GM12873 (cell line): ENCODE measurements around the gene HADHA.

Source experiments
- TF ChIP-seq, protein P1 (sequence below): IDR thresholded peaks from 2 replicates; pipeline ENCODE4 v1.5.1; 2012; ENCODE audit warnings: low read depth, mild to moderate bottlenecking, moderate library complexity, low read length, control low read depth; ENCODE audit not compliant: insufficient read depth; ENCODE audit errors: missing control alignments

Gene HADHA

DNA sequence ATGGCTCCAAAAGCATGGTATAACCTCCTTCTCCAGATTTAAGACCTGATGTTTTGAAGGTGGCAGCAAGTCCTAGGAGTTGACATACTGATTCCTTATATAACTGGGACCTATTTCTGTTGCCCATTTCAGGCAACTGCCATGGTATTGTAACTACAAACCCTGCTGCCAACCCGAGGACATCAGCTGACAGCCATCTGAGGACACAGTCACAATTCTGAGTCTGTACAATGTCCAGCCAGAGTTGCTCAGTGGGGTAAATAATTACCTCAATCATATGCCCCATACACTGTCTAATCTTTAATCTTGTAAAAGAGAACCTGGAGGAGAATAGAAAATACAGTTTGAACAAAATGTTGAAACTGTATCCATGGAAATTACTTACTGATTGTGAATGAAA, 80.2 kb downstream of the HADHA start:
- TF ChIP-seq, protein P1, sequence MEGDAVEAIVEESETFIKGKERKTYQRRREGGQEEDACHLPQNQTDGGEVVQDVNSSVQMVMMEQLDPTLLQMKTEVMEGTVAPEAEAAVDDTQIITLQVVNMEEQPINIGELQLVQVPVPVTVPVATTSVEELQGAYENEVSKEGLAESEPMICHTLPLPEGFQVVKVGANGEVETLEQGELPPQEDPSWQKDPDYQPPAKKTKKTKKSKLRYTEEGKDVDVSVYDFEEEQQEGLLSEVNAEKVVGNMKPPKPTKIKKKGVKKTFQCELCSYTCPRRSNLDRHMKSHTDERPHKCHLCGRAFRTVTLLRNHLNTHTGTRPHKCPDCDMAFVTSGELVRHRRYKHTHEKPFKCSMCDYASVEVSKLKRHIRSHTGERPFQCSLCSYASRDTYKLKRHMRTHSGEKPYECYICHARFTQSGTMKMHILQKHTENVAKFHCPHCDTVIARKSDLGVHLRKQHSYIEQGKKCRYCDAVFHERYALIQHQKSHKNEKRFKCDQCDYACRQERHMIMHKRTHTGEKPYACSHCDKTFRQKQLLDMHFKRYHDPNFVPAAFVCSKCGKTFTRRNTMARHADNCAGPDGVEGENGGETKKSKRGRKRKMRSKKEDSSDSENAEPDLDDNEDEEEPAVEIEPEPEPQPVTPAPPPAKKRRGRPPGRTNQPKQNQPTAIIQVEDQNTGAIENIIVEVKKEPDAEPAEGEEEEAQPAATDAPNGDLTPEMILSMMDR = no peak

DNA sequence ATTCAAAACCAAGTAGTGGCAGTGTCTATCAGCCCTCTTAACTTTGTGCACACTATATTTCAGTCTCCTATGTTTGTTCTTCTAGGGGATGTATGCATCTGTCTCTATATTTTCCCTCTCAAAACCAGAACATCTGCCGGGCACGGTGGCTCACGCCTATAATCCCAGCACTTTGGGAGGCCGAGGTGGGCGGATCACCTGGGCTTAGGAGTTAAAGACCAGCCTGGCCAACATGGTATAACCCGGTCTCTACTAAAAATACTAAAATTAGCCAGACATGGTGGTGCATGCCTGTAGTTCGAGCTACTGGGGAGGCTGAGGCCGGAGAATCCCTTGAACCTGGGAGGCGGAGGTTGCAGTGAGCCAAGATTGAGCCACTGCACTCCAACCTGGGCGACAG, 81.5 kb downstream of the HADHA start:
- TF ChIP-seq, protein P1 = no peak

DNA sequence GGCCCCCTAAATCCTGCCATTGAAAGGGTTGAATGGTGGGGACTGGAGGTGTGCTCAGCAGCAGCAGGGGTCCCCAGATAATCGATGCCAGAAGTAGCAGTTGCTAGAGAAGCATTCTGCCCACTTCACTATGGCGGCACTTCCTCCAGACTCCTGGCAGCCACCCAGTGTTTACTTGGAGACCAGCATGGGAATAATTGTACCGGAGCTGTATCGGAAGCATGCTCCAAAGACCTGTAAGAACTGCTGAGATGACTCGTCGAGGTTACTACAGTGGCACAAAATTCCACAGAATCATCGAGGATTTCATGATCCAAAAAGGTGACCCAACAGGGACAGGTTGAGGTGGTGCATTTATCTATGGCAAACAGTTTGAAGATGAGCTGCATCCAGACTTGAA, 82.5 kb downstream of the HADHA start:
- TF ChIP-seq, protein P1 = no peak

DNA sequence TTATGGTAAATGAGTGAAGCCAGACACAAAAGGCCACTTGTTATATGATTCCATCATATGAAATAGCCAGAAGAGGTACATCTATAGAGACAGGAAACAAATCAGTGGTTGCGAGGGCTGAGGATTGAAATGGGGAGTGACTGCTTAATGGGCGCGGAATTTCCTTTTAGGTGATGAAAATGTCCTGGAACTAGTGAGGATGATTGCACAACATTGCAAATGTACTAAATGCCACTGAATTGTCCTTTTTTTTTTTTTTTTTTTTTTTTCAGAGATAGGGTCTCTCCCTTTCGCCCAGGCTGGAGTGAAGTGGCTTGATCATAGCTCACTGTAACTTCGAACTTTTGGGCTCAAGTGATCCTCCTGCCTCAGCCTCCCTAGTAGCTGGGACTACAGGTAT, 86.9 kb downstream of the HADHA start:
- TF ChIP-seq, protein P1 = no peak

DNA sequence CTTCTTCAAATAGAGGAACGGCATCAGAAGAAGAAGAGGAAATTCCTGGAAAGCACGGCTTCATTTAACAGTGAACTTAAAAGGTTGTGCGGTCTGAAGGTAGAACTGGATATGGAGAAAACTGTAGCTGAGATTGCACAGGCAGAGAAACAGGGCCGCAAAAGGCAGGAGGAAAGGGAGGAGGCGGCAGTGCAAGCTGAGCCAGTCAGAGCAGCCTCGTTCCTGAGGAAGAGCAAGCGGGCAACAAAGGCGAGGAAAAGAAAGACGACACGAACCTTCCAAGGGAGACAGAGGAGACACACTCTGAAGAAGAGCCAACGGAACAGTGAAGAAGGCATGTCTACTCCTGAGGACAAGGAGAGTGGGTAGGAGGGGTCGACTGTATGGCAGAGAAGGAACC, 94.2 kb downstream of the HADHA start:
- TF ChIP-seq, protein P1 = no peak

DNA sequence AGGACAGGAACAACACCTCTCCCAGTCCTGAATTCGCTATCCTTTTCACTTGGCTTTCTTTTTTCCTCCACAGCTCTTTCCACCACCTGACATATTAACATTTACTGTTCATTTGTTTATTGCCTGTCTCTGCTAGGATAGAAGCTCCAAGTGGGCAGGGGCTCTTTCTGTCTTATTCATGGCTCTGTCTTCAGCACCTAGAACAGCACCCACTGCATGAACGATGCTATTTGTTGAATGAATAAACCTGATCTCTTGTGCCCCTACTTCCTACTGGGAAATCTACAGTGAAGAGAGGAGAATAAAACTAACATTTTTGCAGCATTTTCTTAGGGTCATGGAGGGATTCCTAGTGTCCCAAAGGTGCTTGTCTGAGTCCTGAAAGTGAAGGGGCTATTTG, 95.9 kb downstream of the HADHA start:
- TF ChIP-seq, protein P1 = no peak

DNA sequence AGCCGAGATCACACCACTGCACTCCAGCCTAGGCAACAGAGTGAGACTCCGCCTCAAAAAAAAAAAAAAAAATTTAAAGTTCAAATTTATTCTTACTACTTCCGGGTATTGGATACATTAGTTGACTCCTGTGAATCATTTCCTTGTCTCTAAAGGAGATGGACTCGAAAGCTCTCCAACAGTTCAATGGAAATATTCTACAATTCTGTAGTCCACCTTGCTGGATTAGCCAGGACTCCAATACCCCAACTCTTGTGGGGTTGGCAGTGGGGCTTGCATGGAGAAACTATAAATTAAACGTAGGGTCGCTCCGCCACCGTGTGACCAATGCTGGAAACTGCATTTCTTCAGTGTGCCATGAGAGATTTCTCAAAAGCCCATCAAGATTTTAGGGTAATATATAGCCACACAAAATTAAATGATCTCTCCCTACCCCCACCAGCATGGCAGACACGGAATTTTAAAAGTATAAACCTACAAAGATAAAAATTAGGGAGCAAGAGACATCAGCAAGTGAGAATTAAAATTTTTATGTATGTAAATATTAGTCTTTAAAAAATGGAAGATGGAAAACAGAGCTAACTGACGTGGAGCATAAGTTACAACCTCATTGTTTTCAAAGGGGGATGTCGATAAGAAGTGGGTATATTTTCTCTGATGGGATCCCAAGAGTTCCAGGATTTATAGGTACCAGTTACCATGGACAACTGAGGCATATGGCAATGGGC, 99.3 kb downstream of the HADHA start:
- TF ChIP-seq, protein P1 = peak; percentile 72
